Fibroblast of skin of left quadriceps (primary cell): ENCODE measurements around the gene IL9R.
"Not testable (repeated sequence)": the region's sequence is repeated elsewhere in the genome, so short reads cannot be mapped to it uniquely, and the experiment has no call there.

Source experiments
- DNase-seq, 2 experiments: peaks; one replicate each; pipeline ENCODE4 v3.0.0-alpha.2; 2013; ENCODE audit warnings: low read depth in 2 of 2

IL9R gene

GRCh38 chrX:156029707-156030442 lies 32.4 kb downstream of the IL9R start:
- peak; percentile 0 to 9 for DNase-seq

GRCh38 chrX:156030474-156030873 lies 33.0 kb downstream of the IL9R start:
- DNase-seq, result not testable (repeated sequence)
